K562 (cell line): ENCODE data around the gene CACNG3. TPM values are rescaled to one million over a fixed set of nuclear protein-coding genes. Genes with fewer than 3 reads are reported as not detected.
A peak's percentile ranks its signal among the peaks of the same experiment; 100 is the strongest.

Experiments used
- ATAC-seq: fragments of 200-7000 bp; cut with Tn5 transposase; 3 replicates; pipeline ENCODE4 v1.9.1; 2020; ENCODE audit warnings: moderate library complexity
- BruUV-seq: library from RNA; stranded (reverse); fragments of 400-500 nt; replicated peaks from 2 replicates; lab custom pipeline; 2021; lab: Mats Ljungman, UMichigan
- CTCF ChIA-PET: fragments of 300-600 bp; formaldehyde crosslinking; extraction: SDS; loops from one replicate; lab custom pipeline; 2021; ENCODE audit warnings: low intra/inter-chr PET ratio; lab: Yijun Ruan, JAX
- POLR2A ChIA-PET: fragments of 300-600, 350-650 bp; sonication (Branson Sonifier 250); formaldehyde crosslinking; extraction: SDS; loops from one replicate; lab custom pipeline; 2021; ENCODE audit warnings: antibody characterized with exemption, inconsistent platforms; lab: Yijun Ruan, JAX
- DNase-seq, 4 experiments: peaks; one replicate each; pipeline versions ENCODE4 v3.0.0 to v3.0.0-alpha.2; 2011 to 2018; ENCODE audit warnings: low spot score in 3 of 4, mixed read lengths in 3 of 4; ENCODE audit errors: extremely low read depth in 1 of 4
- FAIRE-seq: peaks from 2 replicates; lab custom pipeline; 2011; peaks lifted over from hg19 to GRCh38; lab: Jason Lieb, UNC
- H2AFZ ChIP-seq: 2 replicates; pipeline ENCODE4 v1.6.0; 2011; ENCODE audit warnings: low read depth, low read length, control low read depth, inconsistent platforms
- H3K27ac ChIP-seq: fragments of 200-600 bp; 3 replicates; pipeline ENCODE4 v1.8.0; 2011; ENCODE audit warnings: low read depth, mild to moderate bottlenecking, control low read depth, inconsistent platforms, low read length, moderate library complexity, mixed read lengths; ENCODE audit errors: extremely low read depth
- H3K27me3 ChIP-seq, 2 experiments: fragments of 300-600 bp in 1 of 2; 2 replicates in 1 of 2; 3 replicates in 1 of 2; pipeline versions ENCODE4 v1.6.0 to v1.8.0; 2011; ENCODE audit warnings: inconsistent platforms in 2 of 2, low read length in 2 of 2, mild to moderate bottlenecking in 1 of 2, mixed read lengths in 1 of 2, moderate library complexity in 1 of 2; ENCODE audit not compliant: control insufficient read depth in 2 of 2, insufficient read depth in 2 of 2
- H3K36me3 ChIP-seq: fragments of 300-600 bp; 3 replicates; pipeline ENCODE4 v1.8.0; 2011; ENCODE audit warnings: mild to moderate bottlenecking, low read length, inconsistent platforms; ENCODE audit not compliant: control insufficient read depth, insufficient read depth
- H3K4me1 ChIP-seq, 2 experiments: fragments of 200-600 bp in 1 of 2; replicated peaks in 1 of 2; 2 replicates in 1 of 2; 3 replicates in 1 of 2; pipeline versions ENCODE4 v1.5.1 to v1.8.0; 2011; ENCODE audit warnings: inconsistent platforms in 2 of 2, low read length in 2 of 2, mild to moderate bottlenecking in 1 of 2, mixed read lengths in 1 of 2, moderate library complexity in 1 of 2; ENCODE audit not compliant: control insufficient read depth in 2 of 2, insufficient read depth in 2 of 2
- H3K4me2 ChIP-seq: 2 replicates; pipeline ENCODE4 v1.6.1; 2011; ENCODE audit warnings: low read length, control low read depth, inconsistent platforms, mixed read lengths; ENCODE audit not compliant: insufficient read depth
- H3K4me3 ChIP-seq: fragments of 200-600 bp; sonication (generic), shearing (Covaris generic); 2 replicates; pipeline ENCODE4 v1.5.1; 2016; ENCODE audit warnings: control low read depth, inconsistent platforms
- H3K79me2 ChIP-seq: fragments of 200-600 bp; 3 replicates; pipeline ENCODE4 v1.8.0; 2011; ENCODE audit warnings: low read length, inconsistent platforms; ENCODE audit not compliant: control insufficient read depth, insufficient read depth
- H3K9ac ChIP-seq, 2 experiments: 2 replicates each; pipeline versions ENCODE4 v1.6.0 to v1.6.1; 2011; ENCODE audit warnings: low read depth in 2 of 2, low read length in 2 of 2, control low read depth in 1 of 2, inconsistent platforms in 1 of 2, mild to moderate bottlenecking in 1 of 2, mixed read lengths in 1 of 2; ENCODE audit not compliant: insufficient read depth in 1 of 2
- H3K9me1 ChIP-seq: one replicate; pipeline ENCODE4 v1.6.0; 2011; ENCODE audit warnings: inconsistent platforms, mild to moderate bottlenecking, low read length, moderate library complexity; ENCODE audit not compliant: control insufficient read depth, insufficient read depth
- H3K9me3 ChIP-seq: replicated peaks from 2 replicates; pipeline ENCODE4 v1.5.1; 2011; ENCODE audit warnings: low read depth, low read length, inconsistent platforms; ENCODE audit not compliant: control insufficient read depth, insufficient read depth
- H4K20me1 ChIP-seq: replicated peaks from 2 replicates; pipeline ENCODE4 v1.6.1; 2011; ENCODE audit warnings: low read length, inconsistent platforms, mixed read lengths; ENCODE audit not compliant: control insufficient read depth, insufficient read depth
- BDP1 ChIP-seq: IDR thresholded peaks from 3 replicates; pipeline ENCODE4 v1.6.1; 2011; ENCODE audit not compliant: insufficient read length, insufficient read depth
- HLTF ChIP-seq: fragments of 450-650 bp; IDR thresholded peaks from 2 replicates; pipeline ENCODE4 v1.6.1; 2016
- ZNF316 ChIP-seq: fragments of 450-650 bp; IDR thresholded peaks from 2 replicates; pipeline ENCODE4 v1.6.1; 2016
- WGBS: fragments of 100-300 bp; shearing (Covaris generic); methylation state at CpG from one replicate; pipeline ENCODE4 v1.1.6; 2016; ENCODE audit warnings: low coverage, mixed read lengths; ENCODE audit not compliant: insufficient coverage; ENCODE audit errors: missing lambda C conversion rate; 5-methylcytosine and 5-hydroxymethylcytosine counted together
- in situ Hi-C: fragments of 300-500 bp; cut with MboI; formaldehyde crosslinking; loops from 4 replicates; pipeline ENCODE4 v1.15.0; 2018; ENCODE audit warnings: inconsistent platforms, mixed read lengths
- intact Hi-C: fragments of 100-400 bp; cut with micrococcal nuclease; formaldehyde crosslinking; loops from 2 replicates; pipeline ENCODE4 v1.14.2; 2022
- polyA plus RNA-seq, 8 experiments: library from polyadenylated mRNA; depleted of rRNA in 4 of 8; stranded (reverse) in 5 of 8; unstranded in 3 of 8; fragments of >200 nt; fragmentation: Nextera tagmentation in 2 of 8; fragmentation: Illumina TruSeq in 1 of 8; extraction: Ambion mirVana in 2 of 8; extraction: Trizol in 1 of 8; gene quantifications; 2 replicates each; pipeline versions ENCODE4 v1.2.1 to v1.2.3, GENCODE V29; 2011 to 2014; ENCODE audit warnings: inconsistent platforms in 1 of 8, missing spikeins in 1 of 8
- total RNA-seq, 7 experiments: library from RNA; depleted of rRNA in 6 of 7; stranded (reverse); fragments of >200 nt in 6 of 7; fragmentation: Illumina TruSeq in 2 of 7; extraction: Trizol in 2 of 7; gene quantifications; 2 replicates each; pipeline versions ENCODE4 v1.2.1 to v1.2.3, GENCODE V29; 2011 to 2021; ENCODE audit warnings: low replicate concordance in 1 of 7
- TF ChIP-seq, protein P1 (sequence below): fragments of 450-650 bp; IDR thresholded peaks from 2 replicates; pipeline ENCODE4 v1.6.1; 2016; ENCODE audit warnings: mild to moderate bottlenecking, moderate library complexity

CACNG3 gene
- total and polyA plus RNA-seq, 9 of the 15 experiments (the other 6 are each of a cell fraction or from before 2014, with no cell fraction given): not detected

DNA sequence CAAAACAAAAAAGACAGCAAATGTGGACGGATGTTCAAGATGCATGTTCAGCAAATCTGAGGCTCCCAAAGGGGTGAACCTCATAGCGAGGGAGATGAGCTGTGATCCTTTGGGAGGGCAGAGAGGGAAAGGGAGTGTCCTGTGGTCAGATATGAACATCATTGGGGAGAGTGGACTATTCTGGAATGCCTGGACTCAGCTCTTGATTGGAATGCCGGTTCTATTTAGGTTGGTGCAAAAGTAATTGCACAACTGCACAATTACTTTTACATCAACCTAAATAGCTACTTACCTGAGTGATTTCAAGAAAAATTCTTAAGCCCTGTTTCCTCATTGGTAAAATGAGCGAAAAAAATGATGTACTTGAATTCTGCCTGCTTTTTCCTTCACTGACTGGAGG lies 89.6 kb downstream of the CACNG3 start:
- Histone ChIP-seq H3K9ac (no peak overlapping the region), H3K36me3 (no peaks in the 10 kb centered on the region), H3K27ac (no peak overlapping the region), H4K20me1 (no peaks in the 10 kb centered on the region), H3K4me2 (no peak overlapping the region), H2AFZ (no peak overlapping the region), H3K79me2 (no peaks in the 10 kb centered on the region), H3K4me1 (no peaks in the 10 kb centered on the region), H3K9me1 (no peaks in the 10 kb centered on the region), H3K27me3 (peaks cover 30 to 36% of the 10 kb centered on the region in 2 experiments), H3K4me3 (no peak overlapping the region), H3K9me3 (no peaks in the 10 kb centered on the region)
- 0% methylated on average over 4 of the region's 4 CpGs for WGBS
- intact Hi-C loops: no loop called here
- ChIA-PET POLR2A (interaction anchor here (0.7 kb wide), 1 partner anchor 122 kb away, joined by 3 read pairs; no protein-coding TSS in a partner anchor), CTCF (no interaction called here)
- no peak for FAIRE-seq
- no TSS peak for BruUV-seq
- ATAC-seq: no peak
- TF ChIP-seq BDP1: no peak
- TF ChIP-seq ZNF316: 0 out of 2 replicates have a peak, but pooled peaks have one; percentile 11
- TF ChIP-seq HLTF: no peak
- TF ChIP-seq, protein P1, sequence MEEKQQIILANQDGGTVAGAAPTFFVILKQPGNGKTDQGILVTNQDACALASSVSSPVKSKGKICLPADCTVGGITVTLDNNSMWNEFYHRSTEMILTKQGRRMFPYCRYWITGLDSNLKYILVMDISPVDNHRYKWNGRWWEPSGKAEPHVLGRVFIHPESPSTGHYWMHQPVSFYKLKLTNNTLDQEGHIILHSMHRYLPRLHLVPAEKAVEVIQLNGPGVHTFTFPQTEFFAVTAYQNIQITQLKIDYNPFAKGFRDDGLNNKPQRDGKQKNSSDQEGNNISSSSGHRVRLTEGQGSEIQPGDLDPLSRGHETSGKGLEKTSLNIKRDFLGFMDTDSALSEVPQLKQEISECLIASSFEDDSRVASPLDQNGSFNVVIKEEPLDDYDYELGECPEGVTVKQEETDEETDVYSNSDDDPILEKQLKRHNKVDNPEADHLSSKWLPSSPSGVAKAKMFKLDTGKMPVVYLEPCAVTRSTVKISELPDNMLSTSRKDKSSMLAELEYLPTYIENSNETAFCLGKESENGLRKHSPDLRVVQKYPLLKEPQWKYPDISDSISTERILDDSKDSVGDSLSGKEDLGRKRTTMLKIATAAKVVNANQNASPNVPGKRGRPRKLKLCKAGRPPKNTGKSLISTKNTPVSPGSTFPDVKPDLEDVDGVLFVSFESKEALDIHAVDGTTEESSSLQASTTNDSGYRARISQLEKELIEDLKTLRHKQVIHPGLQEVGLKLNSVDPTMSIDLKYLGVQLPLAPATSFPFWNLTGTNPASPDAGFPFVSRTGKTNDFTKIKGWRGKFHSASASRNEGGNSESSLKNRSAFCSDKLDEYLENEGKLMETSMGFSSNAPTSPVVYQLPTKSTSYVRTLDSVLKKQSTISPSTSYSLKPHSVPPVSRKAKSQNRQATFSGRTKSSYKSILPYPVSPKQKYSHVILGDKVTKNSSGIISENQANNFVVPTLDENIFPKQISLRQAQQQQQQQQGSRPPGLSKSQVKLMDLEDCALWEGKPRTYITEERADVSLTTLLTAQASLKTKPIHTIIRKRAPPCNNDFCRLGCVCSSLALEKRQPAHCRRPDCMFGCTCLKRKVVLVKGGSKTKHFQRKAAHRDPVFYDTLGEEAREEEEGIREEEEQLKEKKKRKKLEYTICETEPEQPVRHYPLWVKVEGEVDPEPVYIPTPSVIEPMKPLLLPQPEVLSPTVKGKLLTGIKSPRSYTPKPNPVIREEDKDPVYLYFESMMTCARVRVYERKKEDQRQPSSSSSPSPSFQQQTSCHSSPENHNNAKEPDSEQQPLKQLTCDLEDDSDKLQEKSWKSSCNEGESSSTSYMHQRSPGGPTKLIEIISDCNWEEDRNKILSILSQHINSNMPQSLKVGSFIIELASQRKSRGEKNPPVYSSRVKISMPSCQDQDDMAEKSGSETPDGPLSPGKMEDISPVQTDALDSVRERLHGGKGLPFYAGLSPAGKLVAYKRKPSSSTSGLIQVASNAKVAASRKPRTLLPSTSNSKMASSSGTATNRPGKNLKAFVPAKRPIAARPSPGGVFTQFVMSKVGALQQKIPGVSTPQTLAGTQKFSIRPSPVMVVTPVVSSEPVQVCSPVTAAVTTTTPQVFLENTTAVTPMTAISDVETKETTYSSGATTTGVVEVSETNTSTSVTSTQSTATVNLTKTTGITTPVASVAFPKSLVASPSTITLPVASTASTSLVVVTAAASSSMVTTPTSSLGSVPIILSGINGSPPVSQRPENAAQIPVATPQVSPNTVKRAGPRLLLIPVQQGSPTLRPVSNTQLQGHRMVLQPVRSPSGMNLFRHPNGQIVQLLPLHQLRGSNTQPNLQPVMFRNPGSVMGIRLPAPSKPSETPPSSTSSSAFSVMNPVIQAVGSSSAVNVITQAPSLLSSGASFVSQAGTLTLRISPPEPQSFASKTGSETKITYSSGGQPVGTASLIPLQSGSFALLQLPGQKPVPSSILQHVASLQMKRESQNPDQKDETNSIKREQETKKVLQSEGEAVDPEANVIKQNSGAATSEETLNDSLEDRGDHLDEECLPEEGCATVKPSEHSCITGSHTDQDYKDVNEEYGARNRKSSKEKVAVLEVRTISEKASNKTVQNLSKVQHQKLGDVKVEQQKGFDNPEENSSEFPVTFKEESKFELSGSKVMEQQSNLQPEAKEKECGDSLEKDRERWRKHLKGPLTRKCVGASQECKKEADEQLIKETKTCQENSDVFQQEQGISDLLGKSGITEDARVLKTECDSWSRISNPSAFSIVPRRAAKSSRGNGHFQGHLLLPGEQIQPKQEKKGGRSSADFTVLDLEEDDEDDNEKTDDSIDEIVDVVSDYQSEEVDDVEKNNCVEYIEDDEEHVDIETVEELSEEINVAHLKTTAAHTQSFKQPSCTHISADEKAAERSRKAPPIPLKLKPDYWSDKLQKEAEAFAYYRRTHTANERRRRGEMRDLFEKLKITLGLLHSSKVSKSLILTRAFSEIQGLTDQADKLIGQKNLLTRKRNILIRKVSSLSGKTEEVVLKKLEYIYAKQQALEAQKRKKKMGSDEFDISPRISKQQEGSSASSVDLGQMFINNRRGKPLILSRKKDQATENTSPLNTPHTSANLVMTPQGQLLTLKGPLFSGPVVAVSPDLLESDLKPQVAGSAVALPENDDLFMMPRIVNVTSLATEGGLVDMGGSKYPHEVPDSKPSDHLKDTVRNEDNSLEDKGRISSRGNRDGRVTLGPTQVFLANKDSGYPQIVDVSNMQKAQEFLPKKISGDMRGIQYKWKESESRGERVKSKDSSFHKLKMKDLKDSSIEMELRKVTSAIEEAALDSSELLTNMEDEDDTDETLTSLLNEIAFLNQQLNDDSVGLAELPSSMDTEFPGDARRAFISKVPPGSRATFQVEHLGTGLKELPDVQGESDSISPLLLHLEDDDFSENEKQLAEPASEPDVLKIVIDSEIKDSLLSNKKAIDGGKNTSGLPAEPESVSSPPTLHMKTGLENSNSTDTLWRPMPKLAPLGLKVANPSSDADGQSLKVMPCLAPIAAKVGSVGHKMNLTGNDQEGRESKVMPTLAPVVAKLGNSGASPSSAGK: no peak
- DNase-seq: no peak
- in situ Hi-C loops: no loop called here
